Measurements from ENCODE around the gene PLXNB1.

DNA sequence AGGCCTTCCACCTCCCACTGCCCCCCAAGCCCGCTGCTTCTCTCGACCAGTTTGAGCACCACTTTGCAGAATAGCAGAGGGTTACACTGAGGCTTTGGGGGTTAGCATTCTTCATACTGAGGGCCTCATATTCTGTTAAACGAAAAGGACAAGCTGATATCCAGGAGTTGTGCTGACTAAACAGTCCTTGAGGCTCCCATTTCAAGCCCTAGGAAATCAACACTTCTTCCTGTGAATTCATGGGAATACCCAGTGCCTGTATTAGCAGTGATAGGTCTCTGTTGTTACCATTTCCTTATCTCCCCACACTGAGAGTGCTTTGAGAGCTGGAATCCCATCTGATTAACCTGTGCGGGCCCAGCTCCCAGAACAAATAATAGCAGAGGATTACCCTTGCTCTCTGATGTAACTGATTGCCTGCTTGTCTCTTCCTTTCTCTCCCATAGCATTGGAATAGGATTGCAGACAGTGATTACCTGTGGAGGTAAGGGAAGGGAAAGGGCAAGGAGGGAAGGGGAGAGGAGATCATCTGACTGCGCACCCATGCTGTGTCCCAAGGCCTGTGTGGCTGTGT is 56.9 kb downstream of the PLXNB1 start:
- TF ChIP-seq CTCF (IDR thresholded peaks at IDR 0.05; ENCODE audit: borderline replicate concordance, extremely low read depth, low read length, poor library complexity, severe bottlenecking) (no peak), EZH2 (IDR thresholded peaks at IDR 0.05; ENCODE audit: borderline replicate concordance, low read depth, low read length, severe bottlenecking) (no peak)
